NT2/D1 (cell line): ENCODE measurements around the gene SHC2.
"Not testable (repeated sequence)": the region's sequence is repeated elsewhere in the genome, so short reads cannot be mapped to it uniquely, and the experiment has no call there.

ENCODE experiments used
- DNase-seq: peaks from one replicate; pipeline ENCODE4 v3.0.0-alpha.2; 2011; ENCODE audit warnings: low read depth, low spot score
- H3K27me3 ChIP-seq: 2 replicates; pipeline ENCODE4 v1.6.0; 2011; ENCODE audit warnings: mild to moderate bottlenecking; ENCODE audit not compliant: insufficient read length, insufficient read depth
- H3K36me3 ChIP-seq: 2 replicates; pipeline ENCODE4 v1.6.1; 2011; ENCODE audit warnings: mild to moderate bottlenecking, low read length, mixed read lengths; ENCODE audit not compliant: insufficient read depth, insufficient read length
- H3K4me1 ChIP-seq: 2 replicates; pipeline ENCODE4 v1.5.1; 2011; ENCODE audit not compliant: insufficient read depth, insufficient read length
- H3K4me3 ChIP-seq: 2 replicates; pipeline ENCODE4 v1.5.1; 2011; ENCODE audit warnings: low read depth; ENCODE audit not compliant: insufficient read length
- H3K9ac ChIP-seq: 2 replicates; pipeline ENCODE4 v1.6.0; 2011; ENCODE audit warnings: low read depth; ENCODE audit not compliant: insufficient read length
- H3K9me3 ChIP-seq: 2 replicates; pipeline ENCODE4 v1.5.1; 2011; ENCODE audit warnings: mild to moderate bottlenecking, low read length; ENCODE audit not compliant: insufficient read depth
- SUZ12 ChIP-seq: IDR thresholded peaks from 2 replicates; pipeline ENCODE4 v1.6.1; 2011; ENCODE audit not compliant: insufficient read length, insufficient read depth; ENCODE audit errors: extremely low read depth
- YY1 ChIP-seq: IDR thresholded peaks from 2 replicates; pipeline ENCODE4 v1.6.1; 2011; ENCODE audit not compliant: insufficient read length, insufficient read depth
- ZNF274 ChIP-seq: IDR thresholded peaks from 2 replicates; pipeline ENCODE4 v1.6.1; 2011; ENCODE audit warnings: mild to moderate bottlenecking, low read depth, low read length

The SHC2 gene

DNA sequence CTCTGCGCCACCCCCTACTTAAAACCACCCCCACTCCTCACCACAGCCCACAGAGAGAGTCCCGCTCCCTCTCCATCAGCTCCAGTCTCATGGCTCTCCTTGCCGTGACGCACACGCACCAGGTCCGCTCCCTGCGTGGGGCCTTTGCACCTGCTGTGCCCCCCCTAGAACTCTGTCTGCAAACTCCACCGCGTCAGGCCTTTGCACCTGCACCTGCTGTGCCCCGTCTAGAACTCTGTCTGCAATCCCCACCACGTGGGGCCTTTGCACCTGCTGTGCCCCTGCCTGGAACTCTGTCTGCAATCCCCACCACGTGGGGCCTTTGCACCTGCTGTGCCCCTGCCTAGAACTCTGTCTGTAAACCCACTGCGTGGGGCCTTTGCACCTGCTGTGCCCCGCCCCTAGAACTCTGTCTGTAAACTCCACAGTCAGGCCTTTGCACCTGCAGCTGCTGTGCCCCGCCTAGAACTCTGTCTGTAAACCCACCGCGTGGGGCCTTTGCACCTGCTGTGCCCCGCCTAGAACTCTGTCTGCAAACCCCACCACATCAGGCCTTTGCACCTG is 4.2 kb downstream of the SHC2 start:
- no peak for DNase-seq
- no peaks in the 10 kb centered on the region for H3K27me3 ChIP-seq
- peaks cover 13% of the 10 kb centered on the region for H3K36me3 ChIP-seq
- H3K9me3 ChIP-seq, result no peaks in the 10 kb centered on the region
- TF ChIP-seq YY1, result no peak
- no peak for TF ChIP-seq ZNF274
- no peak for TF ChIP-seq SUZ12
- H3K4me3 ChIP-seq, result no peak overlapping the region
- H3K4me1 ChIP-seq, result peaks cover 2% of the 10 kb centered on the region
- H3K9ac ChIP-seq, result no peak overlapping the region

DNA sequence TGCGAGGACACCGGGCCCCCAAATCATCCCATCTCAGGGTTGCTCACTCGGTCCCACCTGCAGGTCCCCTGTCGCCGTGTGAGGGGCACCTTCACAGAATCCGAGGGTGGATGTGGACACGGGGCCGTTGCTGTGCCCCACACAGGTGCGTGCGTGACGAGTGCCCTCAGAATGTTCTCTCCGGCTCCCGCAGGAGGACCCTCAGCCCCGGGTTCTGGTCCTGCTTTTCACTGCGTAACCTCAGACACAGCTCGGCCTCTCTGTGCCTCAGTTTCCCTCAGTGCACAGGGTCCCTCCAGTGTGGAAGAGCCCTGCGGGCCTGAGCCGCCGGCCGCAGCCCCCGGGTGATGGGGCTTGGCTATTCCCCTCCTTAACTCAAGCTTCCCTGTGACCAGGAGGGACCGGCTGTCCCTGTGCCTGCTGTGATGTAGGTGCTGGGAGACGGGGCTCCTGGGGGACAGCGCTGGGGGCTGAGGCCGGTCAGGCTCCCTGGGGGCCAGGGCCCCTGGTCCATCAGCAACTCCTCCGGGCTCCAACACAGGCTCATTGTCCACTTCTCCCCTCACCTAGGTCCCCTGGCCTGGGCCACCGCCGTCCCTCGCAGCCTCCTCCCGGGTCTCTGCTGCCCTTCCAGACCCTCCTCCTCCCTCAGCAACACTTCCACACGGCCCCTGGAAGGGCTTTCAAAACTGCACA is 4.8 kb downstream of the SHC2 start:
- no peak overlapping the region for H3K9ac ChIP-seq
- no peaks in the 10 kb centered on the region for H3K27me3 ChIP-seq
- peaks cover 2% of the 10 kb centered on the region for H3K4me1 ChIP-seq
- TF ChIP-seq ZNF274, result no peak
- no peak for TF ChIP-seq SUZ12
- no peak for TF ChIP-seq YY1
- peaks cover 17% of the 10 kb centered on the region for H3K36me3 ChIP-seq
- no peak overlapping the region for H3K4me3 ChIP-seq
- peaks cover 5% of the 10 kb centered on the region for H3K9me3 ChIP-seq
- no peak for DNase-seq

DNA sequence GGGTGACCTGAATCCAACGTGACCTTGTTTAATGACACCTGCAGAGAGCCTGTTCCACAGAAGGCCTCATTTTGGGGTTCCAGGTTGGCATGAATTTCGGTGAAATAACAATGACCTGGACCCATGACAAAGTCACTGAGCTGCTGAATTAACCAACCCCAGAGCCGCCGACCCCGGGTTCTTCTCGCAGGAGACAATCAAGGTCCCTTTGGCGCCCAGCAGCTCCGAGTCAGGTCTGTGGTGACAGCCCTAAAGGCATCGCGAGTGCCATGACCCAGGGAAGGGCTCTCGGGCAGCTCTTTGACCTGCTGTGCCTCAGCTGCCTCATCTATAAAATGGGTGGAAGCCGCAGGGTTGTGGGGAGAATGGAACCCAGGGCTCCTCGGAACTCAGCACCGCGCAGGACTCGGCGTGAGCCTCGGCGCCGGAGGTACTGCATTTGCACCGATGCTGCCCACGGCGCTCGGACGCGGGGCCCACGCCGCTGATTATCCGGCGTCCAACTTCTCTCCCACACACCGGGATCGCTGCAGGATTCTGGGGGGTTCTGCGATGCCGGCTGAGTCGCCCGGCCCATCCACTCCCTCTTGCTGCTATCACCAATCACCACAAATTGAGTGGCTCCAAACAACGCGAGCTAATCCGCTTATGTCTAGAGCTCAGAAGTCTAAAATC is 5.7 kb downstream of the SHC2 start:
- DNase-seq, result no peak
- H3K9ac ChIP-seq, result no peak overlapping the region
- peaks cover 25% of the 10 kb centered on the region for H3K36me3 ChIP-seq
- no peak overlapping the region for H3K4me3 ChIP-seq
- H3K9me3 ChIP-seq, result peaks cover 13% of the 10 kb centered on the region
- peaks cover 2% of the 10 kb centered on the region for H3K4me1 ChIP-seq
- TF ChIP-seq YY1, result no peak
- TF ChIP-seq SUZ12, result no peak
- TF ChIP-seq ZNF274, result no peak
- no peaks in the 10 kb centered on the region for H3K27me3 ChIP-seq

DNA sequence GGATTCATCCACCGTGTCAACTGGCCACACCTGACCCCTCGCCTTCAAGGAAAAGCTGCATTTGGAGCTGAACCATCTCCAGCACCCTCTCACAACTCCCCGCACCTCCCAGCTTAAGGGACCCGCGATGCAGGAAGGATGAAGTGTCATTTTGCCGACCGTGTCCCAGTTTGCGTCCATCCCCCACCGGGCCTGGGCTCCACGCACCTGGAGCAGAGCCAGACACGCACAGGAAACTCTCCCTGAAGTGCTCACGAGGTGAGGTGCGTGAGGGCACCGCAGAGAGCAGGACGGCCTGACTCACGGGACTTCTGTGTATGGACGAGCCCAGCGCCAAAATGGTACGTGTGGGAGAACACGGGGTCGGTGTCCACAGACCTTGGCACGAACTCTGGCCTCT is 7.2 kb downstream of the SHC2 start:
- H3K4me1 ChIP-seq, result peaks cover under 1% of the 10 kb centered on the region
- DNase-seq, result no peak
- peaks cover 13% of the 10 kb centered on the region for H3K9me3 ChIP-seq
- H3K27me3 ChIP-seq, result no peaks in the 10 kb centered on the region
- H3K4me3 ChIP-seq, result no peak overlapping the region
- H3K9ac ChIP-seq, result no peak overlapping the region
- TF ChIP-seq ZNF274 (no peak), YY1 (no peak), SUZ12 (no peak)
- peaks cover 25% of the 10 kb centered on the region for H3K36me3 ChIP-seq

DNA sequence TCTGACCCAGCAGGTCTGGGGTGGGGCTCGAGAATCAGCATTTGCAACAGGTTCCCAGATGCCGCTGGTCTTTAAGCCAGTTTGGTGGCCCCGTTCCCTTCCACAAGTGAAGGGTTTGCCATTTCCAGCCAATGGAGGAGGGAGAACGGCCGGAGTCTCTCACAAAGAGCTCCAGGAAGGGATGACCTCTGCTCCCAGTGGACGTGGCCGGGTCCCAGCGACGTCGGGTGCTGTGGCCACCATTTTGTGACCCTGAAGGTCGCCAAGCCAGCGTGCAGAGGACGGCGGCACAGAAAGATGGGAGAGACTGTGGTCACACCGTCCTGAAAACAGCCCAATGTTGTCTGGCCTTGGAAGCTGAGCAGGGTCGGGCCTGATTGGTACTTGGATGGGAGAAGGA is 8.0 kb downstream of the SHC2 start:
- no peak for DNase-seq
- Histone ChIP-seq H3K9me3 (peaks cover 13% of the 10 kb centered on the region), H3K4me1 (peaks cover 5% of the 10 kb centered on the region), H3K4me3 (no peak overlapping the region), H3K36me3 (peaks cover 25% of the 10 kb centered on the region), H3K9ac (no peak overlapping the region), H3K27me3 (no peaks in the 10 kb centered on the region)
- TF ChIP-seq YY1, result no peak
- TF ChIP-seq ZNF274, result no peak
- no peak for TF ChIP-seq SUZ12

DNA sequence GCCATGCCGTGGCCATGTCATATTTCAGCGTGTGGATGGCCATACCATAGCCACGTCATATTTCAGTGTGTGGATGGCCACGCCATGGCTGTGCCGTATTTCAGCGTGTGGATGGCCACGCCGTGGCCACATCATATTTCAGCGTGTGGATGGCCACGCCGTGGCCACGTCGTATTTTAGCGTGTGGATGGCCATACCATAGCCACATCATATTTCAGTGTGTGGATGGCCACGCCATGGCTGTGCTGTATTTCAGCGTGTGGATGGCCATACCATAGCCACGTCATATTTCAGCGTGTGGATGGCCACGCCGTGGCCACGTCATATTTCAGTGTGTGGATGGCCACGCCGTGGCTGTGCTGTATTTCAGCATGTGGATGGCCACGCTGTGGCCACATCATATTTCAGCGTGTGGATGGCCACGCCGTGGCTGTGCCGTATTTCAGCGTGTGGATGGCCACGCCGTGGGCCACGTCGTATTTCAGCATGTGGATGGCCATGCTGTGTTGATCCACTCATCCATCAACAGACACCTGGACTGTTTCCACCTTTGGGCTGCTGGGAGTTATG is 9.8 kb downstream of the SHC2 start:
- H3K9ac ChIP-seq, H3K4me1 ChIP-seq, H3K27me3 ChIP-seq, DNase-seq, H3K4me3 ChIP-seq: not testable (repeated sequence)
- Histone ChIP-seq H3K9me3 (peaks cover 13% of the 10 kb centered on the region), H3K36me3 (peaks cover 20% of the 10 kb centered on the region)

DNA sequence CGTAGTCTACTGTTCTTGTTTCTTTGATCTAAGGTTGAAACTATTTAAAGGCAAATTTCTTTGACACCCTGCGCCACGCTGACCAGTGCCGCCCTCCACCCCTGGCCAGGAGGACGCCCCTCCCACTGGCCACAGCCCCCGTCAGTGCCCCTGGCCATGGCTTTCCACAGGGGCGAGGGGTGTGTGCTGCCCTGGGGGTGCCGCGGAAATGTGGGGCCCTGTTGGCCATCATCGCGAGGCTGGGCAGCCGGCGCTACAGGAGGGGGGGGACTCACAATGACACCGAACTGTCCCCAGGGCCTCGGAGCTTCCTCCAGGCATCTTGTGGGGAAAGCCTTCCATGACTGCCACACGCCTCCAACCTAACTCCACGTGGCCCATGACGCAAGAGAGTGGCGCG is 10.9 kb downstream of the SHC2 start:
- DNase-seq, result no peak
- Histone ChIP-seq H3K36me3 (peaks cover 17% of the 10 kb centered on the region), H3K4me3 (no peak overlapping the region), H3K4me1 (peaks cover 5% of the 10 kb centered on the region), H3K9me3 (peaks cover 13% of the 10 kb centered on the region), H3K27me3 (no peaks in the 10 kb centered on the region), H3K9ac (no peak overlapping the region)
- TF ChIP-seq ZNF274 (no peak), SUZ12 (no peak), YY1 (no peak)
